K562 (cell line): ENCODE results near the gene TMEM39B.

Experiments
- CTBP1 ChIP-seq: fragments of 450-650 bp; IDR thresholded peaks from 2 replicates; pipeline ENCODE4 v1.6.1; 2016; ENCODE audit warnings: borderline replicate concordance
- EZH2 ChIP-seq: IDR thresholded peaks from 2 replicates; pipeline ENCODE4 v1.6.1; 2012; ENCODE audit warnings: low read depth, mild to moderate bottlenecking, inconsistent platforms, low read length, borderline replicate concordance
- POLR2A ChIP-seq: fragments of 450-650 bp; conservative IDR thresholded peaks from 2 replicates; pipeline ENCODE4 v1.6.1; 2016
- STAT5B ChIP-seq: fragments of 250-450 bp; sonication (Bioruptor Pico); IDR thresholded peaks from 2 replicates; pipeline ENCODE4 v1.8.0; 2021; ENCODE audit warnings: mild to moderate bottlenecking, inconsistent platforms
- YY1 ChIP-seq, 3 experiments: IDR thresholded peaks; 2 replicates each; pipeline ENCODE4 v1.6.1; 2011; ENCODE audit warnings: low read length in 2 of 3, mild to moderate bottlenecking in 2 of 3, moderate library complexity in 2 of 3, borderline replicate concordance in 1 of 3, control low read depth in 1 of 3, low read depth in 1 of 3; ENCODE audit not compliant: insufficient read depth in 3 of 3, insufficient replicate concordance in 2 of 3, control insufficient read depth in 1 of 3, insufficient read length in 1 of 3; ENCODE audit errors: extremely low read depth in 1 of 3
- ZNF239 ChIP-seq: fragments of 250-450 bp; sonication (Bioruptor Pico); IDR thresholded peaks from 2 replicates; pipeline ENCODE4 v1.4.0; 2020; ENCODE audit warnings: mild to moderate bottlenecking
- ZNF253 ChIP-seq: fragments of 250-450 bp; sonication (Bioruptor Pico); conservative IDR thresholded peaks from 2 replicates; pipeline ENCODE4 v1.6.1; 2021; ENCODE audit warnings: mild to moderate bottlenecking
- ZNF717 ChIP-seq: fragments of 250-450 bp; sonication (Bioruptor Pico); IDR thresholded peaks from 2 replicates; pipeline ENCODE4 v1.5.0; 2021
- TF ChIP-seq, protein P1 (sequence below), 3 experiments: IDR thresholded peaks in 2 of 3; conservative IDR thresholded peaks in 1 of 3; 2 replicates each; pipeline ENCODE4 v1.5.1; 2011 to 2012; ENCODE audit warnings: low read length in 3 of 3, mild to moderate bottlenecking in 3 of 3, control low read depth in 2 of 3, improper control_type of control experiment in 1 of 3, inconsistent platforms in 1 of 3, low read depth in 1 of 3, mixed read lengths in 1 of 3, moderate library complexity in 1 of 3; ENCODE audit not compliant: insufficient read depth in 2 of 3
- TF ChIP-seq, protein P2 (sequence below): fragments of 250-450 bp; sonication (Bioruptor Pico); IDR thresholded peaks from 2 replicates; pipeline ENCODE4 v1.5.1; 2021; ENCODE audit warnings: mild to moderate bottlenecking
- TF ChIP-seq, protein P3 (sequence below): fragments of 450-650 bp; IDR thresholded peaks from 2 replicates; pipeline ENCODE4 v1.7.1; 2018; ENCODE audit warnings: mild to moderate bottlenecking, low read depth; ENCODE audit not compliant: partially characterized antibody
- TF ChIP-seq, protein P4 (sequence below): sonication (generic); formaldehyde crosslinking; IDR thresholded peaks from 2 replicates; pipeline ENCODE4 v1.8.0; 2023; ENCODE audit warnings: mild to moderate bottlenecking, missing genetic modification reagents
- TF ChIP-seq, protein P5 (sequence below): IDR thresholded peaks from 2 replicates; pipeline ENCODE4 v1.6.1; 2016; ENCODE audit warnings: missing genetic modification characterization, missing compliant biosample characterization

DNA sequence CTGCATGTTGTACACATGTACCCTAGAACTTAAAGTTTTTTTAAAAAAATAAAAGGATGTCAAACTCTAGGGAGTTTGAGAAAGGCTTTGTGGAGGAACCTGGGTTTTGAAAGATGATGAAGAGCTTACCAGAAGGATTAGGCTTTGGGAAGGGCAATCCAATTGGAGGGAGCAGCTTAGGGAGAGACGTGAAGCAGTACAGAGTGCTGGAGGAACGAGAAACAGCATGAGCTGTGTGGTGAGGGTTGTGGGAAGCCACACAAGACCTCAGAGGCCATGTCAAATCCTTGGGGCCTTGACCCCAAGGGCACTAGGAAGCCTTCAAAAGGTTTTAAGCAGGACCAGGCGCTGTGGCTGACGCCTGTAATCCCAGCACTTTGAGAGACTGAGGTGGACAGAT lies 26.7 kb downstream of the TMEM39B start:
- no peak for TF ChIP-seq CTBP1
- no peak for TF ChIP-seq YY1 (IDR thresholded peaks at IDR 0.05; ENCODE audit: borderline replicate concordance in 1 of 3, control insufficient read depth in 1 of 3, extremely low read depth in 1 of 3, insufficient read depth in 3 of 3, insufficient read length in 1 of 3, insufficient replicate concordance in 2 of 3, low read depth in 1 of 3, low read length in 2 of 3)
- TF ChIP-seq, protein P1, sequence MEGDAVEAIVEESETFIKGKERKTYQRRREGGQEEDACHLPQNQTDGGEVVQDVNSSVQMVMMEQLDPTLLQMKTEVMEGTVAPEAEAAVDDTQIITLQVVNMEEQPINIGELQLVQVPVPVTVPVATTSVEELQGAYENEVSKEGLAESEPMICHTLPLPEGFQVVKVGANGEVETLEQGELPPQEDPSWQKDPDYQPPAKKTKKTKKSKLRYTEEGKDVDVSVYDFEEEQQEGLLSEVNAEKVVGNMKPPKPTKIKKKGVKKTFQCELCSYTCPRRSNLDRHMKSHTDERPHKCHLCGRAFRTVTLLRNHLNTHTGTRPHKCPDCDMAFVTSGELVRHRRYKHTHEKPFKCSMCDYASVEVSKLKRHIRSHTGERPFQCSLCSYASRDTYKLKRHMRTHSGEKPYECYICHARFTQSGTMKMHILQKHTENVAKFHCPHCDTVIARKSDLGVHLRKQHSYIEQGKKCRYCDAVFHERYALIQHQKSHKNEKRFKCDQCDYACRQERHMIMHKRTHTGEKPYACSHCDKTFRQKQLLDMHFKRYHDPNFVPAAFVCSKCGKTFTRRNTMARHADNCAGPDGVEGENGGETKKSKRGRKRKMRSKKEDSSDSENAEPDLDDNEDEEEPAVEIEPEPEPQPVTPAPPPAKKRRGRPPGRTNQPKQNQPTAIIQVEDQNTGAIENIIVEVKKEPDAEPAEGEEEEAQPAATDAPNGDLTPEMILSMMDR (IDR thresholded peaks at IDR 0.05 in 2 of 3, conservative IDR thresholded peaks at IDR 0.05 in 1 of 3; ENCODE audit: insufficient read depth in 2 of 3, low read depth in 1 of 3, low read length in 3 of 3) = no peak
- no peak for TF ChIP-seq POLR2A
- no peak for TF ChIP-seq STAT5B (CRISPR knock-in tag)
- TF ChIP-seq, protein P2, sequence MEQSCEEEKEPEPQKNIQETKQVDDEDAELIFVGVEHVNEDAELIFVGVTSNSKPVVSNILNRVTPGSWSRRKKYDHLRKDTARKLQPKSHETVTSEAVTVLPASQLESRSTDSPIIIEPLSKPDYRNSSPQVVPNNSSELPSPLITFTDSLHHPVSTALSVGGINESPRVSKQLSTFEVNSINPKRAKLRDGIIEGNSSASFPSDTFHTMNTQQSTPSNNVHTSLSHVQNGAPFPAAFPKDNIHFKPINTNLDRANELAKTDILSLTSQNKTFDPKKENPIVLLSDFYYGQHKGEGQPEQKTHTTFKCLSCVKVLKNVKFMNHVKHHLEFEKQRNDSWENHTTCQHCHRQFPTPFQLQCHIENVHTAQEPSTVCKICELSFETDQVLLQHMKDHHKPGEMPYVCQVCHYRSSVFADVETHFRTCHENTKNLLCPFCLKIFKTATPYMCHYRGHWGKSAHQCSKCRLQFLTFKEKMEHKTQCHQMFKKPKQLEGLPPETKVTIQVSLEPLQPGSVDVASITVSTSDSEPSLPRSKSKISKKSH (CRISPR knock-in tag) = no peak
- TF ChIP-seq ZNF253 = no peak
- TF ChIP-seq, protein P3, sequence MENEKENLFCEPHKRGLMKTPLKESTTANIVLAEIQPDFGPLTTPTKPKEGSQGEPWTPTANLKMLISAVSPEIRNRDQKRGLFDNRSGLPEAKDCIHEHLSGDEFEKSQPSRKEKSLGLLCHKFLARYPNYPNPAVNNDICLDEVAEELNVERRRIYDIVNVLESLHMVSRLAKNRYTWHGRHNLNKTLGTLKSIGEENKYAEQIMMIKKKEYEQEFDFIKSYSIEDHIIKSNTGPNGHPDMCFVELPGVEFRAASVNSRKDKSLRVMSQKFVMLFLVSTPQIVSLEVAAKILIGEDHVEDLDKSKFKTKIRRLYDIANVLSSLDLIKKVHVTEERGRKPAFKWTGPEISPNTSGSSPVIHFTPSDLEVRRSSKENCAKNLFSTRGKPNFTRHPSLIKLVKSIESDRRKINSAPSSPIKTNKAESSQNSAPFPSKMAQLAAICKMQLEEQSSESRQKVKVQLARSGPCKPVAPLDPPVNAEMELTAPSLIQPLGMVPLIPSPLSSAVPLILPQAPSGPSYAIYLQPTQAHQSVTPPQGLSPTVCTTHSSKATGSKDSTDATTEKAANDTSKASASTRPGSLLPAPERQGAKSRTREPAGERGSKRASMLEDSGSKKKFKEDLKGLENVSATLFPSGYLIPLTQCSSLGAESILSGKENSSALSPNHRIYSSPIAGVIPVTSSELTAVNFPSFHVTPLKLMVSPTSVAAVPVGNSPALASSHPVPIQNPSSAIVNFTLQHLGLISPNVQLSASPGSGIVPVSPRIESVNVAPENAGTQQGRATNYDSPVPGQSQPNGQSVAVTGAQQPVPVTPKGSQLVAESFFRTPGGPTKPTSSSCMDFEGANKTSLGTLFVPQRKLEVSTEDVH = no peak
- TF ChIP-seq EZH2 = no peak
- no peak for TF ChIP-seq ZNF717 (CRISPR knock-in tag)
- TF ChIP-seq ZNF239 (CRISPR knock-in tag) = no peak
- TF ChIP-seq, protein P4, sequence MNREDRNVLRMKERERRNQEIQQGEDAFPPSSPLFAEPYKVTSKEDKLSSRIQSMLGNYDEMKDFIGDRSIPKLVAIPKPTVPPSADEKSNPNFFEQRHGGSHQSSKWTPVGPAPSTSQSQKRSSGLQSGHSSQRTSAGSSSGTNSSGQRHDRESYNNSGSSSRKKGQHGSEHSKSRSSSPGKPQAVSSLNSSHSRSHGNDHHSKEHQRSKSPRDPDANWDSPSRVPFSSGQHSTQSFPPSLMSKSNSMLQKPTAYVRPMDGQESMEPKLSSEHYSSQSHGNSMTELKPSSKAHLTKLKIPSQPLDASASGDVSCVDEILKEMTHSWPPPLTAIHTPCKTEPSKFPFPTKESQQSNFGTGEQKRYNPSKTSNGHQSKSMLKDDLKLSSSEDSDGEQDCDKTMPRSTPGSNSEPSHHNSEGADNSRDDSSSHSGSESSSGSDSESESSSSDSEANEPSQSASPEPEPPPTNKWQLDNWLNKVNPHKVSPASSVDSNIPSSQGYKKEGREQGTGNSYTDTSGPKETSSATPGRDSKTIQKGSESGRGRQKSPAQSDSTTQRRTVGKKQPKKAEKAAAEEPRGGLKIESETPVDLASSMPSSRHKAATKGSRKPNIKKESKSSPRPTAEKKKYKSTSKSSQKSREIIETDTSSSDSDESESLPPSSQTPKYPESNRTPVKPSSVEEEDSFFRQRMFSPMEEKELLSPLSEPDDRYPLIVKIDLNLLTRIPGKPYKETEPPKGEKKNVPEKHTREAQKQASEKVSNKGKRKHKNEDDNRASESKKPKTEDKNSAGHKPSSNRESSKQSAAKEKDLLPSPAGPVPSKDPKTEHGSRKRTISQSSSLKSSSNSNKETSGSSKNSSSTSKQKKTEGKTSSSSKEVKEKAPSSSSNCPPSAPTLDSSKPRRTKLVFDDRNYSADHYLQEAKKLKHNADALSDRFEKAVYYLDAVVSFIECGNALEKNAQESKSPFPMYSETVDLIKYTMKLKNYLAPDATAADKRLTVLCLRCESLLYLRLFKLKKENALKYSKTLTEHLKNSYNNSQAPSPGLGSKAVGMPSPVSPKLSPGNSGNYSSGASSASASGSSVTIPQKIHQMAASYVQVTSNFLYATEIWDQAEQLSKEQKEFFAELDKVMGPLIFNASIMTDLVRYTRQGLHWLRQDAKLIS (CRISPR knock-in tag) = no peak
- TF ChIP-seq, protein P5, sequence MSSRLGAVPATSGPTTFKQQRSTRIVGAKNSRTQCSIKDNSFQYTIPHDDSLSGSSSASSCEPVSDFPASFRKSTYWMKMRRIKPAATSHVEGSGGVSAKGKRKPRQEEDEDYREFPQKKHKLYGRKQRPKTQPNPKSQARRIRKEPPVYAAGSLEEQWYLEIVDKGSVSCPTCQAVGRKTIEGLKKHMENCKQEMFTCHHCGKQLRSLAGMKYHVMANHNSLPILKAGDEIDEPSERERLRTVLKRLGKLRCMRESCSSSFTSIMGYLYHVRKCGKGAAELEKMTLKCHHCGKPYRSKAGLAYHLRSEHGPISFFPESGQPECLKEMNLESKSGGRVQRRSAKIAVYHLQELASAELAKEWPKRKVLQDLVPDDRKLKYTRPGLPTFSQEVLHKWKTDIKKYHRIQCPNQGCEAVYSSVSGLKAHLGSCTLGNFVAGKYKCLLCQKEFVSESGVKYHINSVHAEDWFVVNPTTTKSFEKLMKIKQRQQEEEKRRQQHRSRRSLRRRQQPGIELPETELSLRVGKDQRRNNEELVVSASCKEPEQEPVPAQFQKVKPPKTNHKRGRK (tag) = no peak
